ENCODE data around the gene NR1H3.
"Not testable (repeated sequence)": the region's sequence is repeated elsewhere in the genome, so short reads cannot be mapped to it uniquely, and the experiment has no call there.

The NR1H3 gene

DNA sequence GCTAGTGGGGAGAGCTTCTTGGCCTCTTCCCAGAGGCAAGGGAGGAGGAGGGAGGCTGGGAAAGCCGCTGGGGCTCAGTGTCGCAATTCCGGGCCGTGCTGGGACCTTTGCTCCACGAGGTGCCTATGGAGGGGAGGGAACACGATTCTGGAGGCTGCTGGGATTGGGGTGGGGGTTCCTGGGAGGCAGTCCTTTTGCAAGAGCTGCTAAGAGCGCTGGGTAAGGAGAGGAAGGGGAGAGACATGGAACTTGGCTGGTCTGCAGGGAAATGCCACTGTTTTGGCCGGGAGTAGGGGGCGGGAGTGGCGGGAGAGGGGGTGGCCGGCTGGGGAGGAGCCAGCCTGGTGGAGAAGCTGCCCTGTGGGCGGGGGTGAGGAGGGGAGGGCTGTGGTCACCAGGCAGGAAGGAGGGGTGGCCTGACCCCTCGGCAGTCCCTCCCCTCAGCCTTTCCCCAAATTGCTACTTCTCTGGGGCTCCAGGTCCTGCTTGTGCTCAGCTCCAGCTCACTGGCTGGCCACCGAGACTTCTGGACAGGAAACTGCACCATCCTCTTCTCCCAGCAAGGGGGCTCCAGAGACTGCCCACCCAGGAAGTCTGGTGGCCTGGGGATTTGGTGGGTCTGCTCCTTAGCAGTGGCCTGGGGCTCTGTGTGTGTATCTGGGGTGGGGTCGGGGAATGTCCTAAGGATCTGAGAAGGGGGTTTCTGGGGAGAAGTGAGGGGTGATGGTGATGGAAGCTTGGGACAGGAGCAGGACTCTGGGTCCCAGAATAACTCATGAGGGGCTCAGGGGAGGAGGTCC lies at the start of gene NR1H3:
Gene NR1H3, plus strand, starts transcription at position 480 of the 800 bp plus-strand sequence. CDS start 1,221 bp downstream, outside the sequence.
- DNase-seq, result peak in 5 of 14 donors; percentile 44 to 80 (median 51)

DNA sequence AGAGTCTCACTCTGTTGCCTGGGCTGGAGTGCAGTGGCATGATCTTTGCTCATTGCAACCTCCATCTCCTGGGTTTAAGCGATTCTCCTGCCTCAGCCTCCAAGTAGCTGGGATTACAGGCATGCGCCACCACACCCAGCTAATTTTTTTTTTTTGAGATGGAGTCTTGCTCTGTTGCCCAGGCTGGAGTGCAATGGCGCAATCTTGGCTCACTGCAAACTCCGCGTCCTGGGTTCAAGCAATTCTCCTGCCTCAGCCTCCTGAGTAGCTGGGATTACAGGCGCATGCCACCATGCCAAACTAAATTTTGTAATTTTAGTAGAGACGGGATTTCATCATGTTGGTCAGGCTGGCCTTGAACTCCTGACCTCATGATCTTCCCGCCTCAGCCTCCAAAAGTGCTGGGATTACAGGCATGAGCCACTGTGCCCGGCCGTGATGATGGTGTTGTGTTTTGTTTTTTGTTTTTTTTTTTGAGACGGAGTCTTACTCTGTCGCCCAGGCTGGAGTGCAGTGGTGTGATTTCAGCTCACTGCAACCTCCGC lies 49.7 kb upstream of the NR1H3 start:
- DNase-seq, result not testable (repeated sequence)

DNA sequence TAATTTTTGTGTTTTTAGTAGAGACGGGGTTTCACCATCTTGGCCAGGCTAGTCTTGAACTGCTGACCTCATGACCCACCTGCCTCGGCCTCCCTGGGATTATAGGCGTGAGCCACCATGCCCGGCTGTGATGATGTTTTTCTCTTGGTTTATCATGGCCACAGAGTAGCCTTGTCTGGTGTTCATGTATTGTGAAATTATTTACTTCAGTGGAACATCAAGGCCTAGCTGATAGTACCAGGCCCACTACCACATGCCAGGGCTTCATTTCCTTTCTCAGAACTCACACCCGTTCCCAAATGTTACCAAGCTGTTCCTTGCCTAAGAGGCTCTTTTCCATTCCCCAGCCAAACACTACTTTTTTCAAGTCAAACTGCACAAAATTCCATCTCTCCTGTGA lies 49.2 kb upstream of the NR1H3 start:
- DNase-seq, result no peak

DNA sequence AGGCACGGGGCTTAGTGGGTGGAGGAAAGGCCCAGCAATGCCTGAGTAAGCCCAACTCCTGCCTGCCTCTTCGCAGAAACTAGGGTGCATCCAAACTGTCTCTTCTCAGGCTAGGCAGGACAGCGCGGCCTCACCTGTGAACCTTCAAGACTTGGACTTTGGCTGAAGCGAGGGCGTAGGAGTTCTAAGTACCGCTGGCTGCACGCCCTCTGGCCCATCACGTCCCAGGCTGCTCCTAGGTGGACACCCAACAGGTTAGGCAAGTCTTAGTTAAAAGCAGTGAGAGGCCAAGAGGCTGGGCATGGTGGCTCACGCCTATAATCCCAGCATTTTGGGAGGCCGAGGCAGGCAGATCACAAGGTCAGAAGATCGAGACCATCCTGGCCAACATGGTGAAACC lies 44.9 kb upstream of the NR1H3 start:
- no peak for DNase-seq

DNA sequence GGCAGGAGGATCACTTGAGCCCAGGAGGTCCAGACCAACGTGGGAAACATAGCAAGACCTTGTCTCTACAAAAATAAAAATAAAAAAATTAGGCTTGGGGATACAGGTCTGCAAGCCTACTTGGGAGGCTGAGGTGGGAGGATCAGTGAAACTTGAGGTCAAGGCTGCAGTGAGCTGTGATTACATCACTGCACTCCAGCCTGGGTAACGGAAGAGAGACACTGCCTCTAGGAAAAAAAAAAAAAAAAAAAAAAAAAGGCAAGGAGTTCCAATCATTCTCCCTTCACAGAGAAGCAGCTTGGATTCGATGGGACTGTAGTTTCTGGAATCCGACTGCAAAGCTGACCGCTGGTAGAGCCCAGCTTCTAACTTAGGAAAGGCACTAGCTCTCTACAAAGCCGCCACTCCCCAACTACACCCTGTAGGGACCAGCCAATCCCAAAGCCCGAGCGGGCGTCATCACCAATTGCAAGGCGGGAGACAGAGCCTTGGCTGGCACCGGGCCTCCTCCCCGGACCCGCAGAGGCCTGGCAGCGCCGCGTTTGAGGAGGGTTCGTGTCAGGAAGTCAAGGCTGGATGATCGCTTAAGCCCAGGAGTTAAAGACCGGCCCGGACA lies 43.7 kb upstream of the NR1H3 start:
- DNase-seq, result peak; percentile 36 to 95 (median 88)

DNA sequence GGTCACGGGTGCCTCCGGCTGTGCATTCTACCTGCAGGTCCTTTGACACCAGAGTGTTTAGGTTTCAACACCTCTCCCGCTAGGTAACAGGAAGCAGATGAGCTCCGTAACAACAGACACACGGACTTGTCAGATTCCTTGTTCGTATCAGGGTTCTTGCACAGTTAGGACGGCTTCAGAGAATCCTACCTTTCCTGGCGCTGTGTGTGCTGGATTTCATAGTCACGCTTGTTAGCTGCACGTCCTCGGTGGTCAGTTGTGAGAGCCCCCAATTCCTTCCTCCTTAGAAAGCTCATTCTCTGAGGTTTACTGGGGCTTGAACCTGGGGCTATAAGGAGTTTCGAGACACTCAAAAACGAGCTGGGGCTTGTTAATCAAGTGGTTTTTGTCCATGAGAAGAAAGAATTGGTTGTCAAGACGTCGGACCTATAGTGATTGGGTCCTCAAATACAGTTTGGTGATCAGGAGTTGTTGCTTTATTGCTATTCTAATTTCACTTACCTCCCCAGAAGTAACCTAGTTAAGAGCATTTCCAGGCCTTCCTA lies 42.4 kb upstream of the NR1H3 start:
- DNase-seq, result peak in 1 of 14 donors; percentile 44

DNA sequence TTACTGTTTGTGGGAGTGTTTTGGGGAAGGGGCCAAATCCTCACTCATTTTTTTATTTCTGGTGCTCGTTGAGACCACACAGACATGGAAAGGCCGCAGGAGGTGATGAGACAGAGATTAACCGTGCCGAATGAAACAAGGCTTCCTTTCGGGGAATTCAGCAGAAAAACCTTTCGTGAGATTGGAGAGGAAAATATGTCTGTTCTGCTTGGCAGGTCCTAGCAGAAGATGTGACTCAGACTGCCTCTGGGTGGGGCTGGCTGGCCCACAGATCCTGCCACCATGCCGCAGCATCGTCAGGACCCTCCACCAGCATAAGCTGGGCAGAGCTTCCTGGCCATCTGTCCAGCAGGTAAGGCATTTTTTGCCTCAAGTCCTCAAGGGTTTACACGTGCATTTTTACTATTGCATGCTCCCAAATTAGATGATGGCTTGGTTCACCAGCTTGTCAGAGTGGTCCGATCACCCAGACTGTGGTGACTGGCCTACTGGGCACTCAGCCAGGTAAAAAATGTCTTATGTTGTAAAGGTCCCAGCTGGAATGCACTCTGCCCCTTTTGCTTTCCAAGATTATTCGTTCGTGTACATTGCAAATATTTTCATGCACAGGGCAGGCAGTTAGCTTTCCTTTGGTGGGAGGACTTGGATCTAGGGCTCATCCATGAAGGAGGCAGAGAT lies 41.5 kb upstream of the NR1H3 start:
- peak in 4 of 14 donors; percentile 11 to 66 (median 17) for DNase-seq

DNA sequence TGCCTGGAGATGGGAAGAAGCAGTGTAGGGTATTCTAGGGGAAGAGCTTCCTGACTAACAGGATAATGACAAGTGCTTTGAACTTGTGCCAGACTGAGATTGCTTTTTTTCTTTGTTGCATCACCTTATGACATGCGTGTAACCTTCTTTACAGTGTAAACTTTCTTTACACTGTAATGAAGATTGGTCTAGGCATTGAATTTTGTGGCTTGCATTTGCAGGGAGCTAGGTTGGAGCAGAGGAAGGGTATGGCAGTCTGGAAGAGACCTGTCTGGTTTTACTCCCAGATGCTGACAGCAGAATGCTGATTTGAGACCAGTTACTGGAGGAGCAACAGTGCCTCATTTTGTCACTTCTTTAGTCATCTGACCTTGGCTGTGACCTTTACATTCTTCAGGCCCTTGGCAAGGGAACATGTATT lies 37.4 kb upstream of the NR1H3 start:
- no peak for DNase-seq

DNA sequence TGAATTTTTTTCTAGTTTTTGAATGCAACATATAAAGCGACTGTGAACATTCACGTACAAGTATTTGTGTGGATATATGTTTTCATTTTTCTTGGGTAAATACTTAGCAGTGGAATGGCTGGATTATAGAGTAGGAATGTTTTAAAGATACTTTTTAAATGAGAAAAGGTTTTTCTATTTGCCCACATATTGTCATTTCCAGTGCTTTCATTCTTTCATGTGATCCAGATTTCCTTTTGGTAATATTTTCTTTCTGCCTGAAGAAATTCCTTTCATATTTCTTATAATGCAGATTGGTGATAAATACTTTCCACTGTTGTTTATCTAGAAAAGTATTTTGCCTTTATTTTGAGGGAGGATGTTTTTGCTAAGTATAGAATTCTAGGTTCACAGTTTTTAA lies 35.1 kb upstream of the NR1H3 start:
- no peak for DNase-seq

DNA sequence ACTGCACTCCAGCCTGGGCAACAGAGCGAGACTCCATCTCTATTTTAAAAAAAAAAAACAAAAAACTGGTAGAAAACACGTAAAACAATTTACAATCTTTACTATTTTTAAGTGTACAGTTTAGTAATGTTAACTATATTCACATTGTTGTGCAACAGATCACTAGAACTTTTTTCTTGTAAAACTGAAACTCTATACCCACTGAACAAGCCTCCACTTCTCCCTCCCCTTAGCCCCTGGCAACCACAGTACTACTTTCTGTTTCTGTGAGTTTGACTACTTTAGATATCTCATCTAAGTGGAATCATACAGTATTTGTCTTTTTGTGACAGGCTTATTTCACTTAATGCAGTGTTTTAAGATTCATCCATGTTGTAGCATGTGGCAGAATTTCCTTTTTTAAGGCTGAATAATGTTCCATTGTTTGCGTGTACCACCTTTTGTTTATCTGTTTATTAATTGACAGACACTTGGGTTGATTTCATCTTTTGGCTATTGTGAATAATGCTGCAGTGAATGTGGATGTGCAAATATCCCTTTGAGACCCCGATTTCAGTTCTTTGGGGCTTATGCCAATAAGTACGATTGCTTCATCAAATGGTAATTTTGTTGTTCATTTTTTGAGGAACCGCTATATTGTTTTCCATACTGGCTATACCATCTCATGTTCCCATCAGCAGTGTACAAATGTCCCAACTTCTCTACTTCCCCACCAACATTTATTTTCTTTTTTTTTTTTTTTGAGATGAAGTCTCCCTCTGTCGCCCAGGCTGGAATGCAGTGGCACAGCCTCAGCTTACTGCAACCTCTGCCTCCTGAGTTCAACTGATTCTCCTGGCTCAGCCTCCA lies 32.0 kb upstream of the NR1H3 start:
- DNase-seq, result no peak

DNA sequence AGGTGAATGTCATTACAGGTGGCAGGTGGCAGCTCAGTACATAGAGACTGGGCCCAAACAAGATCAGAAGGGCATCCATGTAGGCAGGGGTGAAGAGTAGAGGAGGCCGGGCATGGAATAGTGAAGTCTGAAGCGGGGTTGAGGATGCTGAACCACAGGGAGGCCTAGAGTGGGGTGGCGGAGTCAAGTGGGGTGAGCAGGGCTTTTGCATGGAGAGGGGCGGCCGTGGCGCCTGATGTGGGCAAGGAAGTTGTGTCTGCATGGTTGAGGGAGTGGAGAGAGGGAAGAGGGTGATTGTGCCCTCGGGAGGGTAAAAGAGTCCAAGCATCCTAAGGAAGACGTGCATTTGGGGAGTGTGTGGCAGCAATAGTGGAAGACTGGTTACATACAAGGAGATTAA lies 28.6 kb upstream of the NR1H3 start:
- DNase-seq, result no peak

DNA sequence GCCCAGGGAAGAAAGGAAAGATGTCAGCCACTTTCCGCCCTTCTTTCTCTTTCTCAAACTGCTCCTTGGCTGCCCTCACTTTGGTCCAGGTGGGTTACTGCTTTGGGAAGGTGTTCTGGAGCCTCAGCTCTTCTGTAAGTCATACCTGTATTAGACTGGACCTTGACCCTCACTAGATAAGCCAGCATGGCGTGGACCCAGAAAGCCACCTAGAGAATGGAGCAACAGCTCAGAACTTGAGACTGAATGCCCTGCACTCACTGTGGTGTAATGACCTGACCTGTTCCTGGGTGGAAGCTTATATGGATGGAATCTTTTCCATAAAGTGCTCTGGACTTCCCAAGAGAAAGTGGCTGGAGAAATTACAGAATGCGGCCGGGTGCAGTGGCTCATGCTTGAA lies 24.7 kb upstream of the NR1H3 start:
- no peak for DNase-seq

DNA sequence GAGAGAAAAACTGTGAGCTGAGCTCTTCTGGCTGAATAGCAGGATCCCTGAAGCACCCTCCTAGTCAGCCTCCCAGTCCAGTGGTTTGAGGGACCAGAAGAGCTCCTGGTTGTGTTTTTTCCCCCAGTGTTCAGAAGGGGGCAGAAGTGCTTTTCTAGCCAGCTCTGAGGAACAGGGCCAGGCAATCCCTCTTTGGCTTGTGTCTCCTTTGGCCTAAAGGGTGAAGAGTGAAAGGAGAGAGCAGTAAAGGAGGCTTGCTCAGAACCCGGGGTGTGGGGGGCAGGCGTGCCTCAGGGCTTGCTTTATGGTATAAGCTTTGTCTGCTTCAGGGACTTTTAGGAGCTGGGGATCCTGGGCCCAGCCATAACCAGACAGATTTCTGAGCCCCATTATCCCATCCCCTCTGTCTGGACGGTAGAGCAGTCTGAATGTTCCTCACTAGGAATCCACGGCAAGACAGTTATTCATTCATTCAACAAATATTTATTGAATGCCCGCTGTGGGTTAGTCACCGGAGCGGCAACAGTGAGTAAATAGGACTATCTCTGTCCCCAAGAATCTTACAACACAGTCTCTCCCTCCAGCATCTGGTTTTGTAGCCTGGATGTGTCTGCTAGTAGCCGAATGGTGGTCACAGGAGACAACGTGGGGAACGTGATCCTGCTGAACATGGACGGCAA lies 23.7 kb upstream of the NR1H3 start:
- peak in 2 of 14 donors; percentile 6 to 33 for DNase-seq

DNA sequence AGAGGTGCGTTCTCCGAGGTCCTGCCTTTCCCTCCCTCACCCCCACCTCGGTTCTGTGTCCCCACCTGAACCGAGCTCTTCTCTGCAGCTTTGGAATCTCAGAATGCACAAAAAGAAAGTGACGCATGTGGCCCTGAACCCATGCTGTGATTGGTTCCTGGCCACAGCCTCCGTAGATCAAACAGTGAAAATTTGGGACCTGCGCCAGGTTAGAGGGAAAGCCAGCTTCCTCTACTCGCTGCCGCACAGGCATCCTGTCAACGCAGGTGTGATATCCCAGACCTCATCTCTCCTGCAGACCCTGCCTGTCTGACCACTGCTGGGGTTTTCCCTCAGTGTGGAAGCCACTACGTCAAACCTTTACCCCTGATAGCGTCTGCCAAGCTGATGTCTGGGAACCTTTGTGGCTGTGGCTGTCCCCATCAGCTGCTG lies 23.1 kb upstream of the NR1H3 start:
- peak in 1 of 14 donors; percentile 66 for DNase-seq

DNA sequence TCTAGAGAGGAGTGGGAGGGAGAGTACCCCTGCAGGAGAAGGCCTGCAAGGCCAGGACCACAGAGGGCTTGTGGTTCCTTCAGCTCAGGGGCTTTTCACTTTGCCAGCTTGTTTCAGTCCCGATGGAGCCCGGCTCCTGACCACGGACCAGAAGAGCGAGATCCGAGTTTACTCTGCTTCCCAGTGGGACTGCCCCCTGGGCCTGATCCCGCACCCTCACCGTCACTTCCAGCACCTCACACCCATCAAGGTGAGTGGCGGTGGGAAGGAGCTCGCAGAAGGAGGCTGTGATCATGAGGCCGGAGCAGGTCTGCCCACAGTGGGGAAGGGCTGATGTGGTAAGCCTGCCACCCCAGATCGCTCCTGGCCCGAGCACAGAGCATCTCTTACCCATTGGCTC lies 22.6 kb upstream of the NR1H3 start:
- DNase-seq, result peak in 1 of 14 donors; percentile 53

DNA sequence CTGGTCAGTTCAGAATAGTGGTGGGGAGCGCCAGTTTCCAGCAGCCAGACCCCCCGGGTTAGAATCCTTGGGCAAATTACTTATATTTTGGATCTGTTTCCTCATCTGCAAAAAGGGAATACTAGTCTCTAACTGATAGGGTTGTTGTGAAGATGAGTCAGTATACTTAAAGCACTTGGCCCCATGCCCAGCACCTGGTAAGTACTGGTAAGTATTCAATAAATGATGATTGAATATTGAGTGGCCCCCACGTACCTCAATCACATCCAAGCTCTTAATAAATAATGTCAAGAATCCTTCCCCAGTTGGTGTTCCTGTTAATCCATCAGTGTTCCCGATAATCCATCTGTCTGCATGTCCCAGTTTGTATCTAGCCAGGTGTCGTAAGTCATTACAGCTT lies 21.3 kb upstream of the NR1H3 start:
- DNase-seq, result peak in 1 of 14 donors; percentile 20

DNA sequence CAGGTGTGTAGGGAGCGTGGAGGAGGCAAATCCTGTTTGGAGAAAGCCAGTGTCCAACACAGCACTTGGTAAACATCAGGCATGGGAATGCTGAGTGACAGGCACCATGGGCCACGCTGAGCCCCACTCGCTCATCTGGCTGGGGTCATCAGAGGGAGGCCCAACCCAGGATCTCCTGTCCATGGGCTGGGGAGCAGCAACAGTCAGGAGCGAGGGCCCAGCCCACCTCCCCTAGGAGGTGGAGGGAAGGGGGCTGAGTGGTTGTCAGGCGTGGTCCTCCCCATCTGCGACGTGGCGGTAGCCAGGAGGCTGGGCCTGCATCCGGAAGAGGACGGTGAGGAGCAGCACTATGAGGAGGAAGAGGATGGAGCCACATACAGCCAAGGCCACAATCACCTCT lies 17.9 kb upstream of the NR1H3 start:
- no peak for DNase-seq

DNA sequence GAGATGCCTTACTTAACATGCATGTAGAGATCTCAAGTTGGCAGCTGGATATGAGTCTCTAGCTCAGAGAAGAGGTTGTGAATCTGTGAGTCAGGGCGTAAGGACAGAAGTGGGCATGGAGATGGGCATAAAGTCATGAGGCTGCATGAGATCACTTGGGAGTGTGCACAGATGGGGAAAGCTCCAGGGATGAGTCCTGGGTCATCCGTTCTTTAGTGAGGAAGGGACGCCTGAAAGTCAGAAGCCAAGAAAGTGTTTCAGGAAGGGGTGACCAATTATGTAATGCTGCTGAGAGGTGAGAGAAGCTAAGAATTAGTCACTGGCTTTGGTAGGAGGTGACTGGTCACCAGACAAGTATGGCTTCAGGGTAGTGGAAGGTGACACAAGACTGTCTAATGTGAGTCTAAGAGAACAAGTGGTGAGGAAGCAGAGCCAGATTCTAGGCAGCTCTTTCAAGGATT lies 15.9 kb upstream of the NR1H3 start:
- no peak for DNase-seq

DNA sequence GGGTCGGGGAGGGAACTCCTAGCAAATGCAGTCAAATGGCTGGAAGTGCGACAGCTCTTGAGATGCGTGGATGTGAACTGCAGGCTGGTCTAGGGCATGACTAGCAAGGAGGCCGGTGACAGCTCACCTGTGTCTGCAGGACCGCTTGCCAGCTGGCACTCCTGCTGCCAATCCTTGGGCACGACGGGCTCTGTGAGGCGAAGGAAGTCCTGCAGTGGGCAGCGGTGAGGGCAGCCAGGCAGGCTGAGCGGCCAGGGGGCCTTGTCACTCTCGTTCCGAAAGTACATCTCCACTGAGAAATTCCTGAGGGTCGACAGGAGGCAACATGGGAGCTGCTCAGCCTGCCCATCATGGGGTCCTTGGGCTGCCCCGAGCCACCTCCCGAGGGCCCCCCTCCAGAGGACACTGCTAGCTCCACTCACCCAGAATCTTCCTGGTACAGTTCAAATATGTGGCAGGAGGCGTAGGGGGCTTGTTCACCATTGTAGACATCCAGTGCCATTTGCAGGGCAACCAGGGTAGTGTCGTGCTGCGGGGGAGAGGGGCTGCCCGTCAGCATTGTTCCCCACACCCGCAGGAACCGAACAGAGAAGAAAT lies 15.1 kb upstream of the NR1H3 start:
- DNase-seq, result peak in 1 of 14 donors; percentile 14

DNA sequence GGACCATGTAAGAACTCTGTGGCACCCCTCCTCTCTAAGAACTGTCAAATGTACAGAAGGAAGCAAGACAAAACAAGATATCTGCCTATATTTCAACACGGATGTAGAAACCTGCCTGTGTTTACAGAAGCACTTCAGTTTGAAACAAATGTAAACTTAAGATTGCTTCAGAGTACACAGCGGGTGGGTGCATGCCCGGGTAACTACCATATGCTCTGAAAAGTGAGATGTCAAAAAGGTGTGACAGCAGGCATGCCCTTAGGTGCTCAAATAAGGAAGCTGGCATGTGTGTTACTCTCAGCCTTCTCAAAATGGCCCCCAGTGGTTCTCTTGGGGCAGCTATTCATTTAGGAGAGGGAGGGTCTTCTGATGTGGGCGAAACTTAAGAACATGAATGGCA lies 14.3 kb upstream of the NR1H3 start:
- DNase-seq, result no peak

Measured in C1 segment of cervical spinal cord (tissue), 14 donors.